Measurements from ENCODE around the gene CPEB1. TPM values are rescaled to one million over a fixed set of nuclear protein-coding genes. Genes with fewer than 3 reads are reported as not detected.

CPEB1 gene
- total and polyA plus RNA-seq, 2 of the 13 experiments (the other 11 are each of a cell fraction or from before 2014, with no cell fraction given), result 0.03 to 0.07 TPM

DNA sequence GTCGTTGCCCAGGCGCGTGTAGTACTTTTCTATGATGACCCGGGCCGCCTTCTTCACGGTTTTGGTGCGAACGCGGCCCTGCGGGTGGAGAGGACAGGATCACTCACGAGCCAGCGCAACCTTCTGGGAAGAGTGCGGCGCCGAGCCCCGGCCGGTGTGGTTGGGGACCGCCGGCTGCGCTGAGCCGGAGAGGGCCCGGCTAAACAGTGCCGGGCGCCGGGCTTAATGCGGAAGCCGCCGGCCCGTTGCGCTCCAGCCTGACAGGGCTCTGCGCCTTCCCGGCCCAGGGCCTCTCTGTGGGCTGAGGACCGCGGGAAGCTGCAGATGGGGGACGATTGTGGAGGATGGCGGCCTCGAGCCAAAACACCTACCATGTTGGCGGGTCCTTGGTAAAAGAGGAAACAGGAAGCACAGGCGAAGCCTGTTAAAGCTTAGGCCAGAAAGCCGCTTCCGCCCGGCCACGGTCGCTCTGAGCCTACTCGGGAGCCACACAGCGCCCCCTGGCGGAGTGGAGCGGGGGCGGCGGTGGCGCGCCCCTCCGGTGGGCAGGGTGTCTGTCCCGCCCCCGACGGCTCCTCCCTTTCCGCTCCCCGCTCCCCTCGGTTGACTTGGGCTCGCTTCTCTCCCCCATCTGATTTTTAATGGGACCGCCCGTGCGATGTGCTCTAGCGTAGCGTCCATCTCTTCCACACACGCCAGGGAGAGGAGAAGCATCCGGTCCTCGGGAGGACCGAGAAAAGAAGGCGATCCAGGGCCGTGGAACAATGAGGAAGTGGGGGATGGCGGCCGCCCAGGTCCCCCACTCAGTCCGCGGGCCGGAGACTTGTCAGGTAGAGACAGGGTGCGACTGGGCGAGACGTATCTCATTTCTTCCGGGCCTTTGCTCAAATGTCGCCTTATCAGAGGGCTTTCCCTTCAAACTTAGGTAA, 106.8 kb downstream of the CPEB1 start, which contains the start of gene RPS17 (continued):
- TF ChIP-seq, protein P1, sequence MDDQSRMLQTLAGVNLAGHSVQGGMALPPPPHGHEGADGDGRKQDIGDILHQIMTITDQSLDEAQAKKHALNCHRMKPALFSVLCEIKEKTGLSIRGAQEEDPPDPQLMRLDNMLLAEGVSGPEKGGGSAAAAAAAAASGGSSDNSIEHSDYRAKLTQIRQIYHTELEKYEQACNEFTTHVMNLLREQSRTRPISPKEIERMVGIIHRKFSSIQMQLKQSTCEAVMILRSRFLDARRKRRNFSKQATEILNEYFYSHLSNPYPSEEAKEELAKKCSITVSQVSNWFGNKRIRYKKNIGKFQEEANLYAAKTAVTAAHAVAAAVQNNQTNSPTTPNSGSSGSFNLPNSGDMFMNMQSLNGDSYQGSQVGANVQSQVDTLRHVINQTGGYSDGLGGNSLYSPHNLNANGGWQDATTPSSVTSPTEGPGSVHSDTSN (CRISPR knock-in tag; IDR thresholded peaks at IDR 0.05; ENCODE audit: borderline replicate concordance), result peak; percentile 79; the same call in 1 of the 2 replicates
- TF ChIP-seq ZNF563 (CRISPR knock-in tag; IDR thresholded peaks at IDR 0.05) (peak; percentile 84), ZNF431 (CRISPR knock-in tag; IDR thresholded peaks at IDR 0.05; ENCODE audit: borderline replicate concordance, low read depth) (no peak; the same call in 1 of the 2 replicates), SIN3A (IDR thresholded peaks at IDR 0.05; ENCODE audit: borderline replicate concordance, low read depth, low read length) (peak; percentile 94), EHMT2 (IDR thresholded peaks at IDR 0.05; ENCODE audit: borderline replicate concordance, low read depth, low read length) (no peak), PAF1 (CRISPR knock-in tag; IDR thresholded peaks at IDR 0.05) (no peak), ZNF496 (CRISPR knock-in tag; IDR thresholded peaks at IDR 0.05; ENCODE audit: insufficient replicate concordance) (no peak), NFYC (CRISPR knock-in tag; IDR thresholded peaks at IDR 0.05) (peak; percentile 44), ZSCAN31 (CRISPR knock-in tag; IDR thresholded peaks at IDR 0.05; ENCODE audit: low read depth) (peak; percentile 77; the same call in 1 of the 2 replicates), ISL2 (CRISPR knock-in tag; IDR thresholded peaks at IDR 0.05) (peak; percentile 88), ZNF883 (CRISPR knock-in tag; IDR thresholded peaks at IDR 0.05; ENCODE audit: not compliant biosample characterization) (peak; percentile 55), KAT7 (CRISPR knock-in tag; IDR thresholded peaks at IDR 0.05; ENCODE audit: borderline replicate concordance) (peak; percentile 41; the same call in 1 of the 2 replicates), ZFP41 (CRISPR knock-in tag; IDR thresholded peaks at IDR 0.05; ENCODE audit: borderline replicate concordance) (no peak), ZNF234 (CRISPR knock-in tag; conservative IDR thresholded peaks at IDR 0.05) (no peak), CCAR2 (optimal IDR thresholded peaks at IDR 0.05; ENCODE audit: low read depth, low read length) (no peak), YEATS4 (CRISPR knock-in tag; IDR thresholded peaks at IDR 0.05; ENCODE audit: borderline replicate concordance) (peak; percentile 96), ASH2L (IDR thresholded peaks at IDR 0.05; ENCODE audit: insufficient read length, low read depth, low read length) (peak; percentile 93), HOXA7 (CRISPR knock-in tag; IDR thresholded peaks at IDR 0.05) (no peak), SRF (IDR thresholded peaks at IDR 0.05; ENCODE audit: low read depth, low read length) (peak; percentile 15; the same call in 1 of the 2 replicates), ATF1 (CRISPR knock-in tag; IDR thresholded peaks at IDR 0.05) (0 out of 2 replicates have a peak, but pooled peaks have one; percentile 15), GZF1 (CRISPR knock-in tag; IDR thresholded peaks at IDR 0.05) (no peak; the same call in 1 of the 2 replicates), YY1 (IDR thresholded peaks at IDR 0.05; ENCODE audit: insufficient read depth, insufficient replicate concordance, low read depth, low read length) (peak; percentile 87)
- TF ChIP-seq, protein P2, sequence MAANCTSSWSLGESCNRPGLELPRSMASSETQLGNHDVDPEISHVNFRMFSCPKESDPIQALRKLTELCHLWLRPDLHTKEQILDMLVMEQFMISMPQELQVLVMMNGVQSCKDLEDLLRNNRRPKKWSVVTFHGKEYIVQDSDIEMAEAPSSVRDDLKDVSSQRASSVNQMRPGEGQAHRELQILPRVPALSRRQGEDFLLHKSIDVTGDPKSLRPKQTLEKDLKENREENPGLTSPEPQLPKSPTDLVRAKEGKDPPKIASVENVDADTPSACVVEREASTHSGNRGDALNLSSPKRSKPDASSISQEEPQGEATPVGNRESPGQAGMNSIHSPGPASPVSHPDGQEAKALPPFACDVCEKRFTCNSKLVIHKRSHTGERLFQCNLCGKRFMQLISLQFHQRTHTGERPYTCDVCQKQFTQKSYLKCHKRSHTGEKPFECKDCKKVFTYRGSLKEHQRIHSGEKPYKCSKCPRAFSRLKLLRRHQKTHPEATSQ (CRISPR knock-in tag; IDR thresholded peaks at IDR 0.05; ENCODE audit: borderline replicate concordance), result peak; percentile 88; the same call in 1 of the 2 replicates
- TF ChIP-seq, protein P3, sequence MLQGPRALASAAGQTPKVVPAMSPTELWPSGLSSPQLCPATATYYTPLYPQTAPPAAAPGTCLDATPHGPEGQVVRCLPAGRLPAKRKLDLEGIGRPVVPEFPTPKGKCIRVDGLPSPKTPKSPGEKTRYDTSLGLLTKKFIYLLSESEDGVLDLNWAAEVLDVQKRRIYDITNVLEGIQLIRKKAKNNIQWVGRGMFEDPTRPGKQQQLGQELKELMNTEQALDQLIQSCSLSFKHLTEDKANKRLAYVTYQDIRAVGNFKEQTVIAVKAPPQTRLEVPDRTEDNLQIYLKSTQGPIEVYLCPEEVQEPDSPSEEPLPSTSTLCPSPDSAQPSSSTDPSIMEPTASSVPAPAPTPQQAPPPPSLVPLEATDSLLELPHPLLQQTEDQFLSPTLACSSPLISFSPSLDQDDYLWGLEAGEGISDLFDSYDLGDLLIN (CRISPR knock-in tag; IDR thresholded peaks at IDR 0.05; ENCODE audit: borderline replicate concordance), result 0 out of 2 replicates have a peak, but pooled peaks have one; percentile 22
- TF ChIP-seq, protein P4, sequence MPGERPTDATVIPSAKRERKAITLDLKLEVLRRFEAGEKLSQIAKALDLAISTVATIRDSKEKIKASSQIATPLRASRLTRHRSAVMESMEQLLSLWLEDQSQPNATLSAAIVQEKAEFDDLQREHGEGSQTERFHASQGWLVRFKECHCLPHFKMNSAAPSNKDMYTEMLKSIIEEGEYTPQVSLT (CRISPR knock-in tag; IDR thresholded peaks at IDR 0.05; ENCODE audit: borderline replicate concordance, low read depth), result no peak

Data from HepG2 (cell line).